H54 (cell line): Measurements from ENCODE around the gene ENPEP.

ENCODE experiments used
- DNase-seq: peaks from one replicate; pipeline ENCODE4 v3.0.0; 2011; ENCODE audit warnings: low spot score, mixed read lengths; ENCODE audit not compliant: insufficient read length
- FAIRE-seq: peaks from 3 replicates; lab custom pipeline; 2011; peaks lifted over from hg19 to GRCh38; lab: Jason Lieb, UNC
- POLR2A ChIP-seq: IDR thresholded peaks from 2 replicates; pipeline ENCODE4 v1.6.1; 2011; ENCODE audit warnings: low read depth, mild to moderate bottlenecking, low read length

Gene ENPEP

GRCh38 chr4:110516106-110516922 lies 40.4 kb downstream of the ENPEP start:
- TF ChIP-seq POLR2A: no peak
- DNase-seq: peak; percentile 12
- peak; percentile 84 for FAIRE-seq

- DNase-seq: no peak
- no peak for TF ChIP-seq POLR2A
- FAIRE-seq: no peak
Measured at GRCh38 chr4:110518889-110519490, 43.0 kb downstream of the ENPEP start.

GRCh38 chr4:110520886-110521285 lies 44.9 kb downstream of the ENPEP start:
- TF ChIP-seq POLR2A: no peak
- no peak for FAIRE-seq
- no peak for DNase-seq

GRCh38 chr4:110526589-110526988 lies 50.6 kb downstream of the ENPEP start:
- FAIRE-seq: no peak
- no peak for TF ChIP-seq POLR2A

GRCh38 chr4:110527156-110527555 lies 51.2 kb downstream of the ENPEP start:
- DNase-seq: no peak
- TF ChIP-seq POLR2A: no peak
- FAIRE-seq: no peak

More at GRCh38 chr4:110526589-110526988, 50.6 kb downstream of the ENPEP start:
- no peak for DNase-seq

- TF ChIP-seq POLR2A: no peak
- FAIRE-seq (no peak), DNase-seq (no peak)
Measured at GRCh38 chr4:110532901-110533589, 57.1 kb downstream of the ENPEP start.

- no peak for TF ChIP-seq POLR2A
- FAIRE-seq: no peak
- DNase-seq: no peak
Measured at GRCh38 chr4:110533590-110533910, 57.6 kb downstream of the ENPEP start.

- FAIRE-seq (peak; percentile 95), DNase-seq (peak; percentile 25)
- no peak for TF ChIP-seq POLR2A
Measured at GRCh38 chr4:110533940-110534339, 58.0 kb downstream of the ENPEP start.

- DNase-seq (no peak), FAIRE-seq (no peak)
- TF ChIP-seq POLR2A: no peak
Measured at GRCh38 chr4:110540581-110540980, 64.6 kb downstream of the ENPEP start.

- DNase-seq (no peak), FAIRE-seq (peak; percentile 45)
- TF ChIP-seq POLR2A: no peak
Measured at GRCh38 chr4:110540982-110541451, 65.1 kb downstream of the ENPEP start.

- DNase-seq (no peak), FAIRE-seq (no peak)
- no peak for TF ChIP-seq POLR2A
Measured at GRCh38 chr4:110543577-110543976, 67.6 kb downstream of the ENPEP start.

GRCh38 chr4:110544594-110544993 lies 68.6 kb downstream of the ENPEP start:
- FAIRE-seq: no peak
- DNase-seq: no peak
- TF ChIP-seq POLR2A: no peak

GRCh38 chr4:110550260-110550659 lies 74.3 kb downstream of the ENPEP start:
- TF ChIP-seq POLR2A: no peak
- FAIRE-seq: peak; percentile 55
- no peak for DNase-seq

GRCh38 chr4:110553197-110553596 lies 77.2 kb downstream of the ENPEP start:
- FAIRE-seq (no peak), DNase-seq (no peak)
- no peak for TF ChIP-seq POLR2A
